SKM-1 treated with dmso at 0.1 percent for 144 hours (cell line): ENCODE results near the gene SLC9A5.

Source experiments
- DNase-seq: peaks from one replicate; lab custom pipeline; 2025; ENCODE audit not compliant: unreplicated experiment; lab: John Stamatoyannopoulos, UW

Gene SLC9A5

DNA sequence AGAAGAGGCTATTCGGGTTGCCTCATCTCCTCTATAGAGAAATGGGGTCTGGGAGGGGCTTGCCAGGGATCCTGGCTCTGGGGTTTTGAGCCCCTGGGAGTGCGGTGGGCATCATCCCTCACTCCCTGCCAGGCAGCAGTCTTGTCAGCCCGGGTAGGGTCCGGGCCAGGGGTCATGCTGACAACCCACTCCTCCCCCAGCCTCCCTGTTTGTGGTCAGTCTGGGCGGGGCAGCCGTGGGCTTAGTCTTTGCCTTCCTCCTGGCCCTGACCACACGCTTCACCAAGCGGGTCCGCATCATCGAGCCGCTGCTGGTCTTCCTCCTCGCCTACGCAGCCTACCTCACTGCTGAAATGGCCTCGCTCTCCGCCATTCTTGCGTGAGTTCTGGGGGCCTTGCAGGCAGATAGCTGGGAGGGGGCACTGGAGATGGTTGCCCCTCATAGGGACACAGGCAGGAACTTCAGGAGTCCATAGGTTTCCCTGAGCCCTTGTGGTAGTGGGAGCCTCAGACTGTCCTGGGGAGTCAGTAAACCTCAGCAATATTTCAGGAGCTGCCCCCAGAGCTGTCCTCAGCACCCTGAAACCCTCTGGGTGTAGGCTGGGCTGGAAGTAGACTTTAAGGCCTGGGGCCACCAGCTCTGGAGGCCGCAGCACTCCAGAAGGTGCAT is 6.9 kb downstream of the SLC9A5 start:
- DNase-seq, result no peak

DNA sequence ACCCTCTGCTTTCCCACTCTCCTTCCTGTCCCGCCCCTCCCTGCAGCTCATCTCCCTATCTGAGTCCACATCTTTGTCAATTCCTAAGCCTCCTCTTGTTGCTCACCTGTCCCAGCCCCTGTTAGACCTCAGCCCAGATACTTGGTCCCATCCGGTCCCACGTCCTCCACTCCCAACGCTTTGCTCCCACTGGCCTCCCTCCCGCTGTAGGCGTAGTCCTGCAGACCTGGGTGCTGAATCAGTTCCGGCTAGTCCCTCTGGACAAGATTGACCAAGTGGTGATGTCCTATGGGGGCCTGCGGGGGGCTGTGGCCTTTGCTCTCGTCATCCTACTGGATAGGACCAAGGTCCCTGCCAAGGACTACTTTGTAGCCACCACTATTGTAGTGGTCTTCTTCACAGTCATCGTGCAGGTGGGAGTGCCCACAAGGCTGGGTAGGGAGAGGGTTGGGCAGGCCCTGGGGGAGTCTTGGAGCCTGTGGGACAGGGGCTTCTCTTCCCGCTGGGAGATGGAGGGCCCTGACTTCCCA is 8.0 kb downstream of the SLC9A5 start:
- no peak for DNase-seq

DNA sequence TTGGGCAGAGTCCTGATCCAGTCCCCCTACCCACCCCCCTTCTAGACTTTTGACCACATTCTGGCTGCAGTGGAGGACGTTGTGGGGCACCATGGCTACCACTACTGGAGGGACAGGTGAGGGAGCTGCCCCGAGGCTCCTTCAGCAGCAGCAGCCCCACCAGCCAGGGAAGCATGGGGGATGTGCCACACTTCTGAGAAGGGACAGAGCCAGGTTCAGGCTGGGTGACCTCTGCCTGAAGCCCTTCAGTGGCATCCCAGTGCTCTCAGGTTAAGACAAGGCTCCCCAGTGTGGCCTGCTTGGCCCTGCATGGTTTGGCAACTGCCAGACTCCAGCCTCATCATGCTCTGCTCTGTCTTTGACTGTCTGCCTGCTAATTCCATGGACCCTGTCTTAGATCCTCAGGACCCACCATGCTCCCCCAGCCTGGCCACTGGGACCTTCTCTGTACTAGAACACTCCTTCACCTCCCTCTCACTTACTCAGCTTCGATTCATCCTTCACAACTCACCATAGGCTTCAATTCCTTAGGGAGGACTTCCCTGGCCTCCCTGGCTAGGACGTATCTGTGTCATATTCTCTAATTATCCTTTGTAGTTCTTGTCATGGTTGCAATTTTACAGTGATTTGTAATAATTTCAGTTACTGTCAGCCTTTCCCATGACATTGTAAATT is 8.8 kb downstream of the SLC9A5 start:
- no peak for DNase-seq

DNA sequence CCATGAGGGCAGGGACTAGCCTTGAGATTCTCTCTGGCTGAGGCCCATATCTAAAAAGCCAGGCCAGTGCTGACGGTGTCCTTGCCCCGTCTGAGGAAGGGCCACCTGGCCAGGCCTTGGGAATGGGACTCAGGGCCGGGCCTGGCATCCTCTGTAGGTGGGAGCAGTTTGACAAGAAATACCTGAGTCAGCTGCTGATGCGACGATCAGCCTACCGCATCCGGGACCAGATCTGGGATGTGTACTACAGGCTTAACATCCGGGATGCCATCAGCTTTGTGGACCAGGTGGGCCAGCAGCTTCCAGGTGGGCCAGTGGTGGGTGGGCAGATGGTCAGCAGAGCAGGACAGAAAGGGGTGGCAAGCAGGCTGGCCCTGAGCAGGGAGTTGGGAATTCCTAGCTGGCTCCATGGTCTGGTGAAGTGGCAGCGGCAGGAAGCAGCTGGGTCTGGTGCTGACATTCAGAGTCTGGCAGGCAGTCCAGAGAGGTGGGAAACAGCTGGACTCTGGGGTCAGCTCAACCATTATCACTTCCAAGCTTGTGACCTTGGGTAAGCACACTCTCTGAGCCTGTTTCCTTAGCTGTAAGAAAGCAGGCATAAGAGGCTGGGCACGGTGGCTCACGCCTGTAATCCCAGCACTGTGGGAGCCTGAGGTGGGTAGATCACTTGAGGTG is 9.5 kb downstream of the SLC9A5 start:
- DNase-seq, result no peak

GRCh38 chr16:67259705-67260104 is 10.9 kb downstream of the SLC9A5 start:
- no peak for DNase-seq

- peak; percentile 36 for DNase-seq
Observed at GRCh38 chr16:67260426-67261063, 11.8 kb downstream of the SLC9A5 start.

DNA sequence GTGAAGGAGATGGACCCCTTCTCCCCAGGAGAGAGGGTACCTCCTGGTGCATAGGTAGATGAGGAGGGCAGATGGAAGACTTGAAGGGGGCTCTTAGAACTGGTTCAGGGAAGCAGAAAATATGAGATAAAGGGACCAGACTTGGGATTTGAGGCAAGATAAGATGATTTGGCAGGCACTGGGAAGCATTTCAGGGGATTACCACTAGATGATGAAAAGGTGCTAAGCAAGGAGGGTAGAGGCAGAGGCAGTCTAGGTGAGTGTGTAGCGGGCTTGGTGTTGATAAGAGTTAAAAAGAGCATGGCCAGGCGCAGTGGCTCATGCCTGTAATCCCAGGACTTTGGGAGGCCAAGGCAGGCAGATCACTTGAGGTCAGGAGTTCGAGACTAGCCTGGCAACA is 14.4 kb downstream of the SLC9A5 start:
- no peak for DNase-seq

DNA sequence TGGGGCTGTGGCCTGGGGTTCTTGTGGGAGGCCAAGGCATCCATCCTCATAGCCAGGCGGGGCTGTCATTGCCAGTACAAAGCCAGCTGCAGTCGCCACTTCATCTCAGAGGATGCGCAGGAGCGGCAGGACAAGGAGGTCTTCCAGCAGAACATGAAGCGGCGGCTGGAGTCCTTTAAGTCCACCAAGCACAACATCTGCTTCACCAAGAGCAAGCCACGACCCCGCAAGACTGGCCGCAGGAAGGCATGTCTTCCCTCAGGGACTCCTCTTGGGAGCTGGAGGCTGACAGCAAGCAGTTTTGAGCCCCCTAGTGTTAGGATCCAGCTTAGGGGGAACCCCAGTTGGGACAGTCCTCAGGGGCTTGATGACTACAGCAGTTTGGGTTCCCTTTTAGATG is 15.5 kb downstream of the SLC9A5 start:
- DNase-seq, result no peak

DNA sequence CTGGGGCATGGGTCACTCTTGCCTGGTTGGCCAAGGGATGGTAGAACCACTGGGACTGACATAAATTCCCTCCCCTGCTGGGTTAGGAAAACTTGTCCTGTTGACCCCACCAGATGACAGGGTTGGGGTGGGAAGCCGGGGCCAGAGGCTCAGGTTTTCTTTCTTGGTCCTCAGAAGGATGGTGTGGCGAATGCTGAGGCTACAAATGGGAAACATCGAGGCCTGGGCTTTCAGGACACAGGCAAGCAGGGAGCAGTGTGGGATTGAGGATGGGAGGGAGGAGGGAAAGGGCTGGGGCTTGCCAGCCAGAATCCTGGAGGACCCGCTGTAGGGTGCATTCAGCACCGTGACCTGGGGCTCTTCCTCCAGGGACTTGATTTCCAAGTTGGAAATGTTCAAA is 16.1 kb downstream of the SLC9A5 start:
- no peak for DNase-seq

DNA sequence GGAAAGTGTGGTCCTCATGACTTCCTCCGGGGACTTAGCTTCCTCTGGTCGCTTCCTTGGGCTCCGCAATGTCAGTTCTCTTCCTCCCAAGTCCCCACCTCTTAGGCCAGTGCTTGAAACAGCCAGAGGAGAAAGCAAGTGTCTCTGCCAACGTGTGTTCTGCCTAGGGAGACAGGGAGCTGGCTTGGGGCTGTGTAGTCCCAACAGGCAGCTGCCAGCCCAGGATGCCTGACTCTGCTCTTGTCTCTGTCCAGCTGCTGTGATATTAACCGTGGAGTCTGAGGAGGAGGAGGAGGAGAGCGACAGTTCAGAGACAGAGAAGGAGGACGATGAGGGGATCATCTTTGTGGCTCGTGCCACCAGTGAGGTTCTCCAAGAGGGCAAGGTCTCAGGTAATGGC is 17.1 kb downstream of the SLC9A5 start:
- DNase-seq, result no peak

DNA sequence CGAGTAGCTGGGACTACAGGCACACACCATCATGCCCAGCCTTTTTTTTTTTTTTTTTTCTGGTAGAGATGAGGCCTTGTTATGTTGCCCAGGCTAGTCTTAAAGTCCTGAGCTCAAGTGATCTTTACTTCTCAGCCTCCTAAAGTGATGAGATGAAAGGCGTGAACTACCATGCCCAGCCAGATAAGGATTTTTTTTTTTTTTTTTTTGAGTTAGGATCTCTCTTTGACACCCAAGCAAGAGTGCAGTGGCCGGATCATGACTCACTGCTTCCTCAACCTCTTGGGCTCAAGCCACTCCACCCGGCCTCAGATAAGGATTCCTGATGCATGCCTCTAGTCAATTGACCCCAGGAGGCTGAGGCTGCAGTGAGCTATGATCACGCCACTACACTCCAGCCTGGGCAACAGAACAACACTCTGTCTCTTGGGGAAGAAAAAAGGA is 19.4 kb downstream of the SLC9A5 start:
- DNase-seq, result no peak

- no peak for DNase-seq
Observed at GRCh38 chr16:67269766-67270165, 21.0 kb downstream of the SLC9A5 start.

- no peak for DNase-seq
Observed at GRCh38 chr16:67270931-67271338, 22.2 kb downstream of the SLC9A5 start.

DNA sequence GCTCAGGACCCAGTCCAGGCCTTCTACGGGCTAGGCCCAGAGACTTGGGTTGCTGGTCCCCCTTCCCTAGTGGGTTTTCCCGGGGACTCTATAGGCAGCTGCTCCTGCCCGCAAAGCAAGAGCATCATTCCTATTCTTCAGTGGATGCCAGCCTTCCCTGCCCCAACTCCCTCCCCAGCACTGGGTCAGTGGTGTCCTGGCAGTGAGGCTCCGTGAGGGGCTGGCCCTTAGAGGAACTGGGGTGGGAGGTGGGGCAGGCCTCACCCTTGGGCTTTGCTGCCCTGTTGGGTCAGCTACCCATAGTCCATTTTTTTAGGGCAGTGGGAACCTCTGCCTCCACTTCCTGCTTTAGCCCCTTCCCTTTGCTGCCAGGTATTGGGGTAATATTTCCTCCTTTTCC is 22.7 kb downstream of the SLC9A5 start:
- DNase-seq, result no peak

- DNase-seq, result no peak
Observed at GRCh38 chr16:67275321-67275720, 26.5 kb downstream of the SLC9A5 start.

GRCh38 chr16:67277294-67277998 is 28.7 kb downstream of the SLC9A5 start:
- DNase-seq, result no peak

GRCh38 chr16:67277999-67278772 is 29.4 kb downstream of the SLC9A5 start:
- DNase-seq, result no peak

DNA sequence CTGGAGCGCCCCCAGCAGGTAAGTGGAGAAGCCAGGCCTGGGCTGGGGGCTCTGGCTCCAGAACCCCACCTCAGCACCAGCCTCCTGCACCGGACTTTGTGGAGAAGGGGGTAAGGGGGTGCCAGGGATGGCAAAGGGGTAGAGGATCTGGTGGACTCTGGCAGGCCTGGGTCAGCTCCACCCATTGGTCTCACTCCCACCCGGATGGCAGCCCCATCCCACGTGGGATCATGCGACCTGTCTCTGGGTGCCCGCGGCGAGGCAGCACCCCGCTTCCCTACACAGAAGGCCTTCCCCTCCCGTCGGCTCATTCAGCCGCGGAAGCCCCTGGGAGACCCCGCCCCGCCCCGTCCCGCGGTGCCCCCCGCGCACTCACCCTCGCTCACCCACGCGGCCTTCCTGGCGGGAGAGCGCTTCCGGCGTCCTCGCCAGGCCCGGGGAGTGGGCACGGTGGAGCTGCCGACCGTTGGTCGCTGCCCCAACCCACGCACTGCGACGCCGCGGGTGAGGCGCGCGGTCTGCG is 30.1 kb downstream of the SLC9A5 start:
- DNase-seq, result peak; percentile 45

DNA sequence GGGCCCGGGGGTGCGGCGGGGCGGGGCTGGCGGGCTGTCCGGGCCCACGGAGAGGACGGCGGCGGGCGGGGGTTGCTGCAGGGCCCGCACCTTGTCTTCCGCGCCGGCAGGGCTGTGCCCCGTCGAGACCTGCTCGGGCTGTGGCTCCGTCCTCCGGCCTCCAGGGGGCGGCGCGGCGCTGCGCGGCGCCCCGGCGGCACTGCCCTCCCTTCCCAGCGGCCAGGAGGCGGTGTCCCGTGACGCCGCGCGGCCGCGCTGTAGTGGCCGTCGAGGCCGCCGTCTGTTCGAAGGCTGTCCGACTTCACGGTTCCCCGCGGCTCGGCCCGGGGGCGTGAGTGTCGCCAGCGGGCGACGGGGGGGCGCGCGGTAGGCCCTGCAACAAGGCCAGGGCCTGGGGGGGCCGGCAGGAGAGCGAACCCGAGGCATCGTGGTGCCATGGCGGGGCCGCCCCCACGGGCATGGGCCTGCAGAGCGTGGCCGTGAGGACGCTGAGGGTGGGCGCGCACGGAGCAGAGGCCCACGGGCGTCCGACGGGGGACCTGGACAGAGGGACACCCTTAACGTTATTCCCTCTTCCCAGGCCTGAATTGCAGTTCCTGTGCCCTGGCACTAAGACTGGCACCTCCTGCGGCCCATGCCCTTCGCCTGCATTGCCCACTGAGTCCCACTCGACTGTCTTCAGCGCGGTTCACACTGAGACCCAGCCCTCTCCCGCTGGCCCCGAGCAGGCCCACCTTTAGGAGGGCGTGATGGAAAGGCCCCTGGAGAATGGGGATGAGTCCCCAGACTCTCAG is 30.7 kb downstream of the SLC9A5 start, which contains the start of gene PLEKHG4:
PLEKHG4 (plus strand) TSS at position 237 of the 794 bp plus-strand sequence; CDS start at position 750, 513 bp downstream.
- peak; percentile 78 for DNase-seq
